Activated CD8-positive, alpha-beta T cell treated with anti-CD3 and anti-CD28 coated beads, Interleukin-2, amount 10 ng/mL, durations not matched to agents 7 days and 5 days (primary cell): ENCODE data around the gene EBF4. TPM values are rescaled to one million over a fixed set of nuclear protein-coding genes. Genes with fewer than 3 reads are reported as not detected.

Source experiments
- ATAC-seq: fragments of 150-1000 bp; cut with Tn5 transposase; one replicate; pipeline ENCODE4 v1.10.0; 2021; ENCODE audit warnings: moderate library complexity
- CTCF ChIA-PET: fragments of 350-600 bp; sonication (Branson Sonifier 250); formaldehyde crosslinking; loops from one replicate; lab custom pipeline; 2021; ENCODE audit warnings: antibody characterized with exemption; lab: Charles Lee
- POLR2A ChIA-PET: fragments of 350-600 bp; sonication (Branson Sonifier 250); formaldehyde crosslinking; loops from one replicate; lab custom pipeline; 2021; ENCODE audit warnings: antibody characterized with exemption; lab: Charles Lee
- DNase-seq: peaks from one replicate; pipeline ENCODE4 v3.0.0-alpha.2; 2020
- H3K27ac Mint-ChIP-seq: one replicate; pipeline ENCODE4 v1.8.0; 2021; ENCODE audit warnings: mild to moderate bottlenecking, mixed read lengths
- H3K27me3 Mint-ChIP-seq: one replicate; pipeline ENCODE4 v1.8.0; 2021; ENCODE audit warnings: low read depth, mixed read lengths
- H3K36me3 Mint-ChIP-seq: one replicate; pipeline ENCODE4 v1.8.0; 2021; ENCODE audit warnings: low read depth, mixed read lengths
- H3K4me1 Mint-ChIP-seq: one replicate; pipeline ENCODE4 v1.8.0; 2021; ENCODE audit warnings: low read depth, mixed read lengths
- H3K4me3 Mint-ChIP-seq: one replicate; pipeline ENCODE4 v1.8.0; 2021; ENCODE audit warnings: mild to moderate bottlenecking, mixed read lengths
- H3K9me3 Mint-ChIP-seq: one replicate; pipeline ENCODE4 v1.8.0; 2022; ENCODE audit warnings: mixed read lengths; ENCODE audit not compliant: insufficient read depth
- total RNA-seq, 2 experiments: library from RNA; stranded (reverse); gene quantifications; one replicate each; pipeline ENCODE4 v1.2.3, GENCODE V29; 2021

Gene EBF4
- total RNA-seq, 2 experiments from 2014 or later, result not detected

DNA sequence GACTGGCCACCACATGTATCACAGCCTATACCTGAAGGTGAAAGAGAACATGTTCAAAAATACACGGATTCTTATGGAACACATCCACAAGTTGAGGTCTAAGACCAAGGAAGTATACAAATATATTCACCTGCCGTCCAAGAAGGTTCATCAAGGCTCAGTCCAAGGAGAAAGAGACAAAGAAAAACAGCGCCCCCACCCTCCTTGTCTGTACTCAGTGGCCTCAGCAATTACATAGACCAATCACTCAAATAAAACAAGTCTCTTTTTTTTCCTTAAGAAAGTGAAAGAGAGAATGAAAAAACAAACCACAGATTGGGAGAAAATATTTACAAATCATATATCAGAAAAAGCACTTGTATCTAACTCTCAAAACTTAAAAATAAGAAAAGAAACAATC, 88.4 kb downstream of the EBF4 start:
- no peak for ATAC-seq
- peaks cover 26% of the 10 kb centered on the region for H3K27me3 Mint-ChIP-seq
- no peaks in the 10 kb centered on the region for H3K9me3 Mint-ChIP-seq
- DNase-seq, result no peak
- H3K4me3 Mint-ChIP-seq, result no peak overlapping the region
- H3K36me3 Mint-ChIP-seq, result no peaks in the 10 kb centered on the region
- ChIA-PET POLR2A (no interaction called here), CTCF (no interaction called here)
- no peak overlapping the region for H3K27ac Mint-ChIP-seq
- no peaks in the 10 kb centered on the region for H3K4me1 Mint-ChIP-seq

DNA sequence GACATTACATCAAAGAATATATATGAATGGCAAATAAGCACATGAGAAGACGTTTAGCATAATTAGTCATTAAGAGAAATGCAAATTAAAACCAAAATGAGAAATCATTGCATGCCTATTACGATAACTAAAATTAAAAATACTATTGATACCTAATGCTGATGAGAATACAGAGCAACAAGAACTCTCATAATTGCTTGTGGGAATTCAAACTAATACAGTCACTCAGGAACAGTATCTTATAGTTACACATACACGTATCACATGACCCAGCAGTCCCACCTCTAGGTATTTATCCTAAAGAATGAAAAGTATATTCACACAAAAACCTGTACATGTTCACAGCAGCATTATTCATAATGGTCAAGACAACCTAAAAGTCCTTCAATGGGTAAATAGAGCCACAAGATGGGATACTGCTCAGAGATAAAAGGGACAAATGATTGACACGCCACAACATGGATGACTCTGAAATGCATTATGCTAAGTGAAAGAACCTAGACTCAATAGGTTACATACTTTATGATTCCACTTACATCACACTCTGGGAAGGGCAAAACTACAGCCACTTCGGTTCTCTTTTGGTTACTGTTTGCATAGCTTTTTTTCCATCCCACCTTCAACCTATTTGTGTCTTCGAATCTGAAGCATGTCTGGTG, 91.5 kb downstream of the EBF4 start:
- ATAC-seq (no peak), DNase-seq (no peak)
- ChIA-PET CTCF (no interaction called here), POLR2A (no interaction called here)
- Mint-ChIP-seq H3K9me3 (no peaks in the 10 kb centered on the region), H3K4me1 (no peaks in the 10 kb centered on the region), H3K27ac (no peak overlapping the region), H3K36me3 (no peaks in the 10 kb centered on the region), H3K4me3 (no peak overlapping the region), H3K27me3 (peaks cover 24% of the 10 kb centered on the region)

DNA sequence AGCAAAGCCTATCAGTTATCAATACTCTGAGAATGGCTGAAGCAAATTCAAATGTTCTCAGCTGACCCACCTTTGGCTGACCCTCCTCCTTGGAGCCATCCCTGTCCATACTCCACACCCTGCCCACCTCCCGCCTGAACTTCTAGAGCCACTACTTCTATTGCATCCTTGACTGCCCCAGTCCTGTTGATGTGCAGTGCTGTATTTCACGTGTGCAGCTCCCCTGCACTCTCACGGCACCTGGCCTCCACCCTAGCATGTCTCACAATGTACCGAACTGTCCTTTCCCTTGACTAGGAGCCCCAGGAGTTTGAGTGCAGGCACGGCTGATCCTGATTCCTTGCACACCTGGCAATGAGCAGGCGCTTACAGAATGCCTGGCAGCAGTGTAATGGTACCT, 100.9 kb downstream of the EBF4 start:
- DNase-seq, result no peak
- no peak overlapping the region for H3K4me3 Mint-ChIP-seq
- no peaks in the 10 kb centered on the region for H3K9me3 Mint-ChIP-seq
- H3K27ac Mint-ChIP-seq, result no peak overlapping the region
- no peaks in the 10 kb centered on the region for H3K36me3 Mint-ChIP-seq
- peaks cover 8% of the 10 kb centered on the region for H3K4me1 Mint-ChIP-seq
- CTCF ChIA-PET, result no interaction called here
- POLR2A ChIA-PET, result interaction anchor here (1.0 kb wide), 1 partner anchor 8 kb away, joined by 4 read pairs; no protein-coding TSS in a partner anchor
- peaks cover 41% of the 10 kb centered on the region for H3K27me3 Mint-ChIP-seq
- ATAC-seq, result no peak

DNA sequence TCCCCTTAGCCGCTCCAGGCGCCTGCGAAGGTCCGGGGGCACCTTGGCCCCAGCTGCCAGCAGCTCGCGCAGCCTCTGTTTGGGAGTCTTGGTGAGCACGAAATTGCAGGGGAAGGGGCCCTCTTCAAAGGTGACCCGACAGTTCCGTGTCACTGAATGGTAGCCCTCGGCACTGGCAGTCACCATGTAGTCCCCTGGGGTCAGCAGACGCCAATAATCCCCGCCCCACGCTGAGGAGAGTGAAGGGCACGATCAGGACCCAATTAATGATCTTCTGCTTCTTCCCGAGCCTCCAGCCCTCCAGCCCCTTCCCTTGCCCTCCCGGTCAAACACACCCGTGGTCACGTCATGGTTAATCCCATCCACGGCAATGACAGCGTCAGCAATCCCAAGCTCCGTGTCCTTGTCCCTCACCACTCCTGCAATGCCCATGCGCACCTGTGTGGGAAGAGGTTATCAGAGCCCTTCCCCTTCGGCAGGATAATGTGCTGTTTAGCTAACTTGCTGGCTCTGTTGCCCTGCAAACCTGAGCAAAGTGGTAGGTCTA, 101.7 kb downstream of the EBF4 start:
- Mint-ChIP-seq H3K27ac (no peak overlapping the region), H3K4me3 (no peak overlapping the region), H3K4me1 (peaks cover 12% of the 10 kb centered on the region), H3K9me3 (no peaks in the 10 kb centered on the region), H3K36me3 (no peaks in the 10 kb centered on the region), H3K27me3 (peaks cover 43% of the 10 kb centered on the region)
- ATAC-seq (no peak), DNase-seq (no peak)
- ChIA-PET CTCF (no interaction called here), POLR2A (interaction anchor here (0.6 kb wide), 2 partner anchors 141 to 450 kb away, joined by 3 read pairs; no protein-coding TSS in a partner anchor)

DNA sequence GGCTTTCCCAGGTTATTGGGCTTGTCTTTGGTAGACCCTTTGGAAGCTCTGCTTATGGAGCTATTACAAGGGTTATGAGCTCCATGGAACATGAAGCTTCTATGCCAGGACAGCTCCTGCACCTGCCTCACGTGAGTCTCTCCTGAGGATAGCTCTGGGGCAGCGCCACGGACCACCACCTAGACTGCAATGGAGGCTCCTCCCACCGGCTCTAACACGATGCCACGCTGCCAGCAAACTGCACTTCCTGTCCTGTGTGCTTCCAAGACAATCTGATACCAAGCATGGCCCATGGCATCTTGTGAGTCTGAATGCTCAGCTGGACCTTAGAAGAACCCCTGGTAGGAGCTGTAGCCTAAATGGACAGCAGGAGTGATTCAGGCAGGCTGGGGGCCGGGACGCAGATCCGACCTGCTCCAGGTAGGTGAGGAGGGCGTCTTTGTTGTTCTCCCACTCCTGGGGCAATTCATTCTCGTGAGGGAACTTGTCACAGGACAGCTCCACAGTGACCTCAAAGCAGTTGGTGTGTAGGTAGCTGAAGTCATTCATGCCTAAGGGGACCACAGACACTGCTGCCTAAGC, 102.4 kb downstream of the EBF4 start:
- CTCF ChIA-PET, result no interaction called here
- Mint-ChIP-seq H3K36me3 (peaks cover 2% of the 10 kb centered on the region), H3K27me3 (peaks cover 46% of the 10 kb centered on the region), H3K4me1 (peaks cover 19% of the 10 kb centered on the region), H3K4me3 (no peak overlapping the region), H3K27ac (no peak overlapping the region), H3K9me3 (no peaks in the 10 kb centered on the region)
- DNase-seq (no peak), ATAC-seq (no peak)
- POLR2A ChIA-PET, result no interaction called here

DNA sequence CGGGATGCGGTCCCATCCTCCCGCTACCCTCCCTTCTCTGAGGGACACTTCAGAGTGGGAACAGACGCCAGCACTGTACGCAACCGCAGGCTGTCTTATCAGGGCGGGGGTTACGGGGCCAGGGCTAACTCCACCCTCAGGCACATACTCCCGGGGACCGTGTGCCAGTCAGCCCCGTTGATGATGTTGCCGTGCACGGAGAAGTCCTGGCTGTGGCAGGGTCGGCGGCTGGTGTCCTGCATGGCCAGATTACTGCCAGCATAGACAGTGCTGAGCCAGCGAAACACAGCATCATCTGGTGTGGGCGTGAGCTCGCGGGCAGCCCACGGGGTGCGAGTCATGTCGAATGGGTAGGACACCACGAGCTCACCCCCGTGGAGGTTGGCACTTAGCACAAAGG, 102.9 kb downstream of the EBF4 start:
- Mint-ChIP-seq H3K36me3 (peaks cover 3% of the 10 kb centered on the region), H3K9me3 (no peaks in the 10 kb centered on the region), H3K27ac (no peak overlapping the region), H3K27me3 (peaks cover 44% of the 10 kb centered on the region), H3K4me3 (no peak overlapping the region), H3K4me1 (peaks cover 21% of the 10 kb centered on the region)
- ATAC-seq (no peak), DNase-seq (no peak)
- POLR2A ChIA-PET, result no interaction called here
- CTCF ChIA-PET, result no interaction called here

DNA sequence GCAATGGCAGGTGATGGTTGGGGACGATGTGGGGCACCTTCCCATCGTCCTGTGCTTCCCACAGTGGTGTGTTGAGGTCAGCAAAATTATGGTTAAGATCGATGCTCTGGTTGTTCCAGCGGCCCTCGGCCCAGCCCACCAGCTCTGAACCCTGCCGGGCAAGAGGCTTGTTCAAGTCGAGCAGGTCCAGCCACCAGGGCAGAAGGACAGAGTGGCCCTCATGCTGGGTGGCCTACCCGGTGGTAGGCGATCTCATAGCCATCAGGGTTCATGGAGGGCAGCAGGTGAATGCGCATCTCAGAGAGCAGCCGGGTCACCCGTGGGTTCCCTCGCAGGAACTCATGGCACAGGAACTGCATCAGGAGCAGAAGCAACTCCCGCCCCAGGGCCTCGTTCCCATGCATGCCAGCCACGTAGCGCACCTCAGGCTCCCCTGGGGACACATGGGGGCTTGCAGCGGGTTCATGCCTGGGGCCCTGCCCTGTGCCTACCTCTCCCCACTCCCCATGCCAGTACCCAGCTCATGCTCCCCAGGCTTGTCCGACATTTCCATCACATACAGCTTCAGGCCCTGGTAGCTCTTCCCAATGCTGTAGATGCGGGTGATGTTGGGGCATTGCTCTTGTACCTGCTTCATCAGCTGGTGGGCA, 103.6 kb downstream of the EBF4 start:
- Mint-ChIP-seq H3K9me3 (no peaks in the 10 kb centered on the region), H3K4me3 (no peak overlapping the region), H3K27me3 (peaks cover 48% of the 10 kb centered on the region), H3K36me3 (peaks cover 3% of the 10 kb centered on the region), H3K4me1 (peaks cover 27% of the 10 kb centered on the region), H3K27ac (no peak overlapping the region)
- ATAC-seq (no peak), DNase-seq (no peak)
- ChIA-PET CTCF (no interaction called here), POLR2A (no interaction called here)

DNA sequence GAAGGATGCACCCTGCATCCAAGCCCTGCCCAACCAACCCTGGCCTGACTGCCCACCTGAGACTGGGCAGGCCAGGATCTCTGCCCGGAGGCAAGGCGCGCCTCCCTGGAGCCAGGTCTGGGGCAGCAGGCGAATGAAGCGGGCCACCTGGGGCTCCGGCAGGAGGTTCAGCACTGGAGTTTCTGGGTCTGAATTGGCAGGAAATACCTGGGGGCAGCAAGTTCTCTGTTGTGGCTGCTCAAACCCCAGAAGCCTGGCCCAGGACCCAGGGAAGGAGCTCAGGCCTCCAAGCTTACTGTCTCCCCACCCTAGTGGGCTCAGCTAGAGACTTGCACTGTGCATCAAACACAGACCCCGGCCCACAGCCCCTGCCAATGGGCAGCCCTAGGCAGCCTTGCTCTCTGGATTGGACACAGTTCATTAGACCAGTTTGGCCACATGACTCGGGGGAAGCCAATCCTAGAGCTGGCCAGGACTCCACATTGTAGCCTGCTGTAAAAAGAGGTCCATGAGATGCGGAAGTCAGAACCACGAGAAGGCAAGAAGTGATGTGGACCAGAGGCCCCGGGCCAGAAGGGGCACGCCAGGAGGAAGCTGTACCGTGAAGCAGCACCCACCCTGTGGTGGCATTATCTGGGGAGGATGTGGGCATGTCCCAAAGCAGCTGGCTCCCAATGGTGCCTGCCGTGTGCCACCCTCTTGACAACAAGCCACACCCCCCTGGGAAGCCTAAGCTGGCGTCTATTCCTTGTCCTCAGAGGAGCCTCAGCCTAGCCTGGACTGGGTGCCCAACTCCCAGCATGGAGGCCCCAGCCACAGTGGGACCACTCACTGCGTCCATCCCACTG, 104.8 kb downstream of the EBF4 start:
- no peak overlapping the region for H3K27ac Mint-ChIP-seq
- ChIA-PET POLR2A (no interaction called here), CTCF (no interaction called here)
- H3K4me3 Mint-ChIP-seq, result no peak overlapping the region
- H3K36me3 Mint-ChIP-seq, result peaks cover 3% of the 10 kb centered on the region
- H3K4me1 Mint-ChIP-seq, result peaks cover 32% of the 10 kb centered on the region
- DNase-seq (no peak), ATAC-seq (no peak)
- H3K27me3 Mint-ChIP-seq, result peaks cover 43% of the 10 kb centered on the region
- H3K9me3 Mint-ChIP-seq, result no peaks in the 10 kb centered on the region

DNA sequence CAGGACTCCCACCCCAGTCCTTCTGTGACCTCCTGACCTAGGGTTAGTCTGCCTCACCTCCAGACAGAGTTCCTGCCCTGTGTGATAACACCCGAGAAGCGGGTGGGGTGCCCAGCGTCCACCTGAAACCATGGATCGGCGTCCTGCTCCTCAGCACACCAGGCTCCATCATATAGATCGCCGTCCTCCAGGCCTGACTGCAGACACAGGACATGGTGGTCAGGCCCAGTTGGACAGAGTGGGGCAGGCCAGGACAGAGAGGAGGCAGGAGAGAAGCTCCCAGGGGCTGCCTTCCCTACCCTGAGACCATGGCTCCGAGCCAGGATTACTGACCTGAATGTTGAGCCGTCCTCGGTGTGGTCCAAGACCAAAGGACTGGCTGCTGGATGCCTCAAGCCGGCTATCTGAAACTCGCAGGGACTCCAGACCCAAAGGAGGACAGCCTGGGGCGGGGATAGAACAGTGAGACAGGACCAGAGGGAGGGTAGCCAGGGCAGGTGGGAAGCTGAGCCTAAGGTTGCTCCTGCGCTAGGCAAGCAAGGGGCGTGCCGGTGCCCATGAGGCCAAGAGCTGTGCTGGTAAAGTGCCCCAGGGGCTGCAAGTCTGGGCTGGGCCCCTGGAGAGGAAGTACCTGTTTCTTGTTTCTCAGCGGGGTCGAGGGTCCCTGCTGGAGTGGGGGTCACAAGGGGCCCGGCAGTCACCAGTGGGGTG, 105.7 kb downstream of the EBF4 start:
- Mint-ChIP-seq H3K27me3 (peaks cover 44% of the 10 kb centered on the region), H3K27ac (no peak overlapping the region), H3K36me3 (peaks cover 3% of the 10 kb centered on the region), H3K4me1 (peaks cover 32% of the 10 kb centered on the region), H3K4me3 (no peak overlapping the region), H3K9me3 (no peaks in the 10 kb centered on the region)
- ATAC-seq, result no peak
- ChIA-PET POLR2A (interaction anchor here (0.5 kb wide), 1 partner anchor 22 kb away, joined by 6 read pairs; no protein-coding TSS in a partner anchor), CTCF (no interaction called here)
- DNase-seq, result no peak

DNA sequence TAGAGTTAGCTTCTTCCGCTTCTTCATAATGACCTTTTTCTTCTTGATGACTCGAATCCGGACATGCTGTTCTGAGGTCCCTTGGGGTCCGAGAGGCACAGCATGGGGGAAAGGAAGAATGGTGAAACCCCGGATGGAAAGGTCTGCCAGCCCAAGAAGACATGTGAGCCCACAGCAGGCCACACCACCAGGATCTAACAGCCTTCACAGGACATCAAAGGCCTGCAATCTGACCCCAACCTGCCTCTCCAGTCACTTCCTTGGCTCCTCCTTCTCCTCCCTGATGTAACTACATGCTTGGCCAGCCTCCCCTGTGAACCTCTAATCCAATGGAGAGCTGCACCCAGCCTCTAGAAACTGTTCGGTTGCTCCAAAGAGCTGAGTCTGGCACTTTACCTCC, 106.2 kb downstream of the EBF4 start:
- peaks cover 3% of the 10 kb centered on the region for H3K36me3 Mint-ChIP-seq
- ChIA-PET CTCF (no interaction called here), POLR2A (no interaction called here)
- H3K27ac Mint-ChIP-seq, result no peak overlapping the region
- no peak overlapping the region for H3K4me3 Mint-ChIP-seq
- peaks cover 44% of the 10 kb centered on the region for H3K27me3 Mint-ChIP-seq
- ATAC-seq (no peak), DNase-seq (no peak)
- H3K4me1 Mint-ChIP-seq, result peaks cover 32% of the 10 kb centered on the region
- no peaks in the 10 kb centered on the region for H3K9me3 Mint-ChIP-seq

DNA sequence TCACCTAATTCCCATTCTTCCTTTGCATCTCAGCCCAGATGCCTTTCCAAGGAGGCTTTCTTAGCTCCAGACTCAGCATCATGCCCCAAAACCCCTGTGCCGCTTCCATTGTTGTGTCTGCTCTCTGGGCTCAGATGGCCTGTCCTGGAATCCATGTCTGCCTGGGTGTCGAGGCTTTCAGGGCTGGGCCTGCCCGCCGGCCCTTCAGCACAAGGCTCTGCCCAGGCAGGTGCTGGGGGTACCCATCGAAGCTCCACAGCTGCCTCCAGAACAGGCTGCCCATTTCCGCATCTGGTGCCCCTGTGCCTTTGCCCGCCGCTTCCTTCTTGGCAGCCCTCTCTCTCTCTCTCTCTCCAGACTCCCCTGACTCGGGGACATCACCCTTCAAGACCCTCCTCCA, 106.7 kb downstream of the EBF4 start:
- Mint-ChIP-seq H3K4me3 (peak overlapping the region; percentile 76), H3K27me3 (peaks cover 47% of the 10 kb centered on the region), H3K4me1 (peaks cover 32% of the 10 kb centered on the region), H3K9me3 (no peaks in the 10 kb centered on the region), H3K27ac (no peak overlapping the region), H3K36me3 (peaks cover 3% of the 10 kb centered on the region)
- ChIA-PET POLR2A (no interaction called here), CTCF (no interaction called here)
- ATAC-seq (no peak), DNase-seq (no peak)
